ENCODE results near the gene FBXL3. TPM values are rescaled to one million over a fixed set of nuclear protein-coding genes. Genes with fewer than 3 reads are reported as not detected.

FBXL3 gene
- total and polyA plus RNA-seq, 12 donors, result 12.1 to 87.4 (median 44.9) TPM

DNA sequence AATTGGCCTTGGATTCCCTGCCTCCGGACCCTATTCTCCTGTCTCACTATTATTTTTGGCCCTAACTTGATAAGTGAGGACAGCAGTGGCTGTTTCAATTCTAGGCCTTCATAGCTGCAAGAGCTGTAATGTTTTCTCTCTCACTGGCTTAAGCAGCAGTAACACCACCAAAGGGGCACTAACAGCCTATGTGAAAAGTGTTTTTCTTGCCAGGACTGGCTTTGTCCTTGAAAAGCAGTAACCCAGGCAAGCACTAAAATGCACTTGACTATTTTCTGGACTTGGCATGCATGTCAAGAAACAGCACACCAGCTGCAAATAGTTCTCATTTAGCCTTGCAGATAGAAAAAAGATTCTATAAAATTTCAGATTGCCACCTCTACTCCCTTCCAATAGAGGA is 9.3 kb upstream of the FBXL3 start:
- WGBS, 4 donors, result 15 to 39% (median 27%) methylated on average over 1 of the region's 1 CpG
- intact Hi-C loops (cut with DNase I), result no loop called here
- H3K36me3 ChIP-seq (replicated peaks in 1 of 2), result no peaks in the 10 kb centered on the region
- TF ChIP-seq POLR2A (IDR thresholded peaks at IDR 0.05), result no peak
- TF ChIP-seq, protein P1, sequence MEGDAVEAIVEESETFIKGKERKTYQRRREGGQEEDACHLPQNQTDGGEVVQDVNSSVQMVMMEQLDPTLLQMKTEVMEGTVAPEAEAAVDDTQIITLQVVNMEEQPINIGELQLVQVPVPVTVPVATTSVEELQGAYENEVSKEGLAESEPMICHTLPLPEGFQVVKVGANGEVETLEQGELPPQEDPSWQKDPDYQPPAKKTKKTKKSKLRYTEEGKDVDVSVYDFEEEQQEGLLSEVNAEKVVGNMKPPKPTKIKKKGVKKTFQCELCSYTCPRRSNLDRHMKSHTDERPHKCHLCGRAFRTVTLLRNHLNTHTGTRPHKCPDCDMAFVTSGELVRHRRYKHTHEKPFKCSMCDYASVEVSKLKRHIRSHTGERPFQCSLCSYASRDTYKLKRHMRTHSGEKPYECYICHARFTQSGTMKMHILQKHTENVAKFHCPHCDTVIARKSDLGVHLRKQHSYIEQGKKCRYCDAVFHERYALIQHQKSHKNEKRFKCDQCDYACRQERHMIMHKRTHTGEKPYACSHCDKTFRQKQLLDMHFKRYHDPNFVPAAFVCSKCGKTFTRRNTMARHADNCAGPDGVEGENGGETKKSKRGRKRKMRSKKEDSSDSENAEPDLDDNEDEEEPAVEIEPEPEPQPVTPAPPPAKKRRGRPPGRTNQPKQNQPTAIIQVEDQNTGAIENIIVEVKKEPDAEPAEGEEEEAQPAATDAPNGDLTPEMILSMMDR (IDR thresholded peaks at IDR 0.05), result no peak
- H3K27ac ChIP-seq, result peak overlapping the region in 1 of 5 donors; percentile 31
- no peak overlapping the region for H3K4me3 ChIP-seq
- H3K27me3 ChIP-seq, result no peaks in the 10 kb centered on the region
- no peaks in the 10 kb centered on the region for H3K9me3 ChIP-seq (replicated peaks in 1 of 3)
- H3K4me1 ChIP-seq (replicated peaks in 1 of 2), result peaks cover 4 to 10% of the 10 kb centered on the region in 2 donors
- DNase-seq, result peak in 4 of 7 donors; percentile 23 to 50 (median 38)

GRCh38 chr13:77034881-77035280 is 7.9 kb upstream of the FBXL3 start:
- no peak for DNase-seq
- intact Hi-C loops (cut with DNase I), result no loop called here
- 93 to 98% (median 95%) methylated on average over 5 of the region's 5 CpGs for WGBS, 4 donors
- no peak overlapping the region for H3K4me3 ChIP-seq
- no peaks in the 10 kb centered on the region for H3K27me3 ChIP-seq
- H3K4me1 ChIP-seq (replicated peaks in 1 of 2), result peaks cover 4 to 10% of the 10 kb centered on the region in 2 donors
- no peak overlapping the region for H3K27ac ChIP-seq
- H3K36me3 ChIP-seq (replicated peaks in 1 of 2), result no peaks in the 10 kb centered on the region
- no peak for TF ChIP-seq POLR2A (IDR thresholded peaks at IDR 0.05)
- TF ChIP-seq, protein P1 (IDR thresholded peaks at IDR 0.05), result no peak
- no peaks in the 10 kb centered on the region for H3K9me3 ChIP-seq (replicated peaks in 1 of 3)

GRCh38 chr13:77033717-77034302 is 6.9 kb upstream of the FBXL3 start:
- intact Hi-C loops (cut with DNase I), result no loop called here
- TF ChIP-seq, protein P1 (IDR thresholded peaks at IDR 0.05), result no peak
- TF ChIP-seq POLR2A (IDR thresholded peaks at IDR 0.05), result no peak

DNA sequence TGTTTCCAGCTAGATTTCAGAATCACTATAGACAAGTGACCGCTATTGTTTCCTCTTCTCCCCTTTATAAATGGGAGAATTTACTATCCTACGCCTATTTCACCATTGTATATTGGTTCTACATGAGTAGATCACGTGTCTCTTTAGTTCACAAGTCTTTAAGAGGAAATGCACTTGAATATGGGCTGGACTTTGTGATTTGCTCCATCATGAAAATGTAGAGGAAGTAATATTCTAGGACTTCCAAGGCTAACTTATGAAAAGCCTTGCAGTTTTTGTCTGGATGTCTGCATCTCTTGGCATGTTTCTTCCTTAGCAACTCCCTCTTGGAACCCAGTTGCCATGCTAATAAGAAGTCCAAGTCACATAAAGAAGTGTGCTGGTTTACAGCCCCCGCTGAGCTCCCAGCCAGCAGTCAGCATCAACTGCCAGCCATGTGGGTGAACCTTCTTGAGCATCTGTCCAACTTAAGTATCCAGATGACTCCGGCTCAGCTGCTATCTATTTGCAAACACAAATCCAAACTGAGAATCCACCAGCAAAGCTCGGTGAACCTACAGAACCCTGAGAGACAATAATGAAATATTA is 4.8 kb upstream of the FBXL3 start:
- Histone ChIP-seq H3K4me3 (no peak overlapping the region), H3K27me3 (no peaks in the 10 kb centered on the region), H3K9me3 (replicated peaks in 1 of 3) (no peaks in the 10 kb centered on the region), H3K36me3 (replicated peaks in 1 of 2) (no peaks in the 10 kb centered on the region), H3K4me1 (replicated peaks in 1 of 2) (peaks cover 12 to 21% of the 10 kb centered on the region in 2 donors), H3K27ac (no peak overlapping the region)
- TF ChIP-seq, protein P1 (IDR thresholded peaks at IDR 0.05), result no peak
- TF ChIP-seq POLR2A (IDR thresholded peaks at IDR 0.05), result no peak
- intact Hi-C loops (cut with DNase I), result no loop called here
- 90 to 96% (median 92%) methylated on average over 6 of the region's 6 CpGs for WGBS, 4 donors
- no peak for DNase-seq

More at GRCh38 chr13:77033717-77034302, 6.9 kb upstream of the FBXL3 start:
- 95 to 97% (median 96%) methylated on average over 4 of the region's 4 CpGs for WGBS, 4 donors
- Histone ChIP-seq H3K27me3 (no peaks in the 10 kb centered on the region), H3K9me3 (replicated peaks in 1 of 3) (no peaks in the 10 kb centered on the region), H3K4me1 (replicated peaks in 1 of 2) (peaks cover 4 to 10% of the 10 kb centered on the region in 2 donors), H3K27ac (no peak overlapping the region), H3K36me3 (replicated peaks in 1 of 2) (no peaks in the 10 kb centered on the region), H3K4me3 (no peak overlapping the region)
- DNase-seq, result no peak

All from adrenal gland (tissue), 12 donors.